Measurements from ENCODE around the gene ZNF513.
"Not testable (repeated sequence)": the region's sequence is repeated elsewhere in the genome, so short reads cannot be mapped to it uniquely, and the experiment has no call there.

ZNF513 gene, protein sequence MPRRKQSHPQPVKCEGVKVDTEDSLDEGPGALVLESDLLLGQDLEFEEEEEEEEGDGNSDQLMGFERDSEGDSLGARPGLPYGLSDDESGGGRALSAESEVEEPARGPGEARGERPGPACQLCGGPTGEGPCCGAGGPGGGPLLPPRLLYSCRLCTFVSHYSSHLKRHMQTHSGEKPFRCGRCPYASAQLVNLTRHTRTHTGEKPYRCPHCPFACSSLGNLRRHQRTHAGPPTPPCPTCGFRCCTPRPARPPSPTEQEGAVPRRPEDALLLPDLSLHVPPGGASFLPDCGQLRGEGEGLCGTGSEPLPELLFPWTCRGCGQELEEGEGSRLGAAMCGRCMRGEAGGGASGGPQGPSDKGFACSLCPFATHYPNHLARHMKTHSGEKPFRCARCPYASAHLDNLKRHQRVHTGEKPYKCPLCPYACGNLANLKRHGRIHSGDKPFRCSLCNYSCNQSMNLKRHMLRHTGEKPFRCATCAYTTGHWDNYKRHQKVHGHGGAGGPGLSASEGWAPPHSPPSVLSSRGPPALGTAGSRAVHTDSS

DNA sequence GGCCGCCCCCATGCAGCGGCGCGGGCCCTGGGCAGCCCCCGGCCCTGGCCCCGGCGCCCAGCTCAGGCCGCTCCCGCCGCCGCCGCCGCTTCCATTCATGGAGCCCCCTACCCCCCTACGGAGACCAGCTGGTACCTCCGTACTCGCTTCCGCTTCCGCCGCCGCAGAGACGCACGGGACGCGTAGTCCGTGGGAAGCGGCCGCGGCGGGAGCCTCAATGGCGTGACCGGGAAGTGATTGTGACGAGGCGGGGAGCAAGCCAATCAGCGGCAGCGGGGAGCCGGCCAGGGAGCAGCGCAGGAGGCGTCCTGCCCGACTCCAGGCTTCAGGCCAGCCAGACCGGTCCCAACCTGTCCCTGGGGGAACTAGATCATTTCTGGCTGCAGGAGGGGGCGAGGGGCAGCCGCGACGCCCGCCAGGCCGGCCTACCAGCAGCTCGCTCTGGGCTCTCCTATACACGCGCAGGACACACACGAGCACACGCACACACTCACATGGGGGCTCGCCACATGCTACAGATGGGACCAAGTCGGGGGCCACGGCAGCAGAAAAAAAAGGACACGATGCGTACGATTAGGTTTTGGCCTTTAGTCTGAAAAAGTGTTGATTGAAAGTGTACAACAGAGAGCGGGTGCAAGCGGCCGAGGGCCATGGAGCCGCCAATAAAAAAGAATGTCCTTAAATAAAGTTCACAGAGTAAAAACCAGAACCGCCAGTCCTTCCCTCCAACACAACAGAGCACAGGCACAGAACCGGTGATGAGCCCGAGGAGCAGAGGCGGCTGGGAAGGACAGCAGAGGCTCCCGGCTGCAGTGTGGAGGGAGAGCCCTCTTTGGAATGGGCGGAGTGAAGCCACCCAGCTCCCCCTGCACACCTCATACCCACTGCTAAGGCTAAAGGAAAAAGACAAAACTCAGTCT lies at the start of gene ZNF513:
Gene ZNF513 (minus strand): TSS at position 109 of the 920 bp plus-strand sequence. CDS start 208 bp downstream, outside the sequence.
- DNase-seq = peak; percentile 93

DNA sequence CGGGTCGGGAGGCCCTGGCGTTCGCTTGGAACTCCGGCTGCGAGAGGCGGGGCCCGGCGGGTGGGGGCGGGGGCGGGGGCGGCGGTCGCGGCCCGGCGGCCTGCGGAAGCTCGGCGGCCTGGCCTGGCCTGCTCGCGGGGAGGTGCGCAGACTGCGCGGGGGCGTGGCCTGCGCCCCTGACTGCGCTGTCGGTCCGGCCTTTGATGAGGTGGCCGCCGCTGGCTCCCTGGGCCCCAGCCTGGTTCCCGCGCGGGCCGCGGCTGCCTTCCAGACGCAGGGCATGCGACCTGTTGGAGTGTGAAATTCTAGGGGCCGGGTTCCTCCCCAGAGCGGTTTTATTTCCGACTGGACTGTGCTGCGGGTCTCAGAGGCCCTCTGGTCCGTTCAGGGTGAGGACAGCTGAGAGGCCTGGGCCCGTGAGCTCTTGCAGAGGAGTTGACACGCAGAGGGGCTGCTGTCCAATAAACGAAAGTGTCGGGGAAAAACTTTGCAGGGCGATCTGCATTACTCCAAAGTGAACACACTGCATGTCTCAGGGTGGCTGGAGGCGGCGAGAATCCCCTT lies 48.5 kb upstream of the ZNF513 start:
- DNase-seq = peak; percentile 84

DNA sequence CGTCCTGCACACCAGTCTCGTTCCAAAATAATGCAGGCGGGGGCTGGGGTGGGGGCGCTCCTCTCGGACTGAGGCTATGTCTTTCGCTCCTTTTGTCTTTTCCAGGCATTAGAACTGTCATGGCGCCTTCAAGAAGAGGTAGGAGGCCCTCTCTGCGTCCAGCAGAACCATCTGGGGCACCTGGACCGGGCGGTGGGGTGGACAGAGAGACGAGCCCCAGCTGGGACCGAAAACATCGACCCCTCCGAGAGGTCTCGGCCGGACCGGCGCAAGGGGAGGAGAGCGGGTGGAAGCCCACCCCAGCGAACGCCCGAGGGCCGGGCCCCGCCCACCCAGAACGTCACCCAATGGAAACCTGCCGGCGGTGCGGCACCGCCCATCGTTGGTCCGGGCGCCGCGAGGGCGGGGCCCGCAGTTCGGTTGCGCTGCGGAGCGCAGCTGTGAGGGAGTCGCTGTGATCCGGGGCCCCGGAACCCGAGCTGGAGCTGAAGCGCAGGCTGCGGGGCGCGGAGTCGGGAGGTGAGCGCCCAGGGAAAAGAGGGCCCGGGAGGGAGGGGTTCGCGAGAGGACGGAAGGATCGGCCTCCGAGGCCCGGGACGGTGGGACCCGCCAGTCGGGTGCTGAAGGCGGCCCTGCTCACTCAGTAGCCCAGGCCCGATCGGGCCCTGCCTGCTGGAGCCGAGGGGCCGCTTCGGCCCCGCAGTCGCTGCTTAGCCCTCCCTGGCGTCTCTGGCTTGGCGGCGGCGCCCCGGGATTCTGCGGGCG lies 47.9 kb upstream of the ZNF513 start, which contains the start of gene NRBP1:
Gene NRBP1 (plus strand): TSS at position 419 of the 765 bp plus-strand sequence. CDS start 4,643 bp downstream, outside the sequence.
- DNase-seq = peak; percentile 96

DNA sequence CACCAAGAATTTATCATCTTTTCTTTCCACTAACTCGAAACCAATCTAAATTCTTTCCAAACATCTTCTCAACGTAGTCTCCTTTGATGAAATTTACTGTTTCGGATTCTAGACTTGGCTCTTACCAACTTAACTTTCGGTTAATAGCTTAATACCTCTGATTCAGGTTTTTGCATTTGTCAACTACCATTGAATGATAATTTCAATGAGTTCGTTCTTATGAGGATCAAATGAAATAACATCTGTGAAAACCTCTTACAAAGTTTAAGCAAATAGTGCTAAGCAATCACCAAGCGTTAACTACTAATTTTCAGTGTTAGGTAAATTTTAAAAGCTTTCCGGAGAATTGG lies 47.3 kb upstream of the ZNF513 start:
- no peak for DNase-seq

DNA sequence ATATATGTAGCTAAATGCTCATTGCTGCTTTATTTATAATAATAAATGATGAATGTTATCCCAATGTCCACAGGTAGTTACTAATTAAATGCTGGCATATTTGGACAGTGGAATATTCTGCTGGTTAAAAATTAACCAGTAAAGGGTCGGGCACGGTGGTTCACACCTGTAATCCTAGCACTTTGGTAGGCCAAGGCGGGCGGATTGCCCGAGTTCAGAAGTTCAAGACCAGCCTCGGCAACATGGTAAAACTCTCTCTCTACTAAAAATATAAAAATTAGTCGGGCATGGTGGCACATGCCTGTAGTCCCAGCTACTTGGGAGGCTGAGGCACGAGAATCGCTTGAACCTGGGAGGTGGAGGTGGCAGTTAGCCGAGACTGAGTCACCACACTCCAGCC lies 44.5 kb upstream of the ZNF513 start:
- not testable (repeated sequence) for DNase-seq

DNA sequence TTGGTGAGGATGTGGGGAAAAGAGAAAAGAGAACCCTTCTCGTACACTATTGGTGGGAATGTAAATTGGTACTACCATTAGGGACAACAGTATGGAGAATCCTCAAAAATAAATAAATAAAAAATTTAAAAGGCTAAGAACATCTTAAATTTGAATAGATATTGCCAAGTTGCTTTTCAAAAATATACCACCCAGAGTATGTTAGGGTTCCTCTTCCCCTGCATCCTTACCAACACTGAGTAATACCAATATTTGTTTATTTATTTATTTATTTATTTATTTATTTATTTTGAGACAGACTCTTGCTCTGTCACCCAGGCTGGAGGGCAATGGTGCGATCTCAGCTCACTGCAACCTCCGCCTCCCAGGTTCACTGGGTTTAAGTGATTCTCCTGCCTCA lies 42.4 kb upstream of the ZNF513 start:
- no peak for DNase-seq

DNA sequence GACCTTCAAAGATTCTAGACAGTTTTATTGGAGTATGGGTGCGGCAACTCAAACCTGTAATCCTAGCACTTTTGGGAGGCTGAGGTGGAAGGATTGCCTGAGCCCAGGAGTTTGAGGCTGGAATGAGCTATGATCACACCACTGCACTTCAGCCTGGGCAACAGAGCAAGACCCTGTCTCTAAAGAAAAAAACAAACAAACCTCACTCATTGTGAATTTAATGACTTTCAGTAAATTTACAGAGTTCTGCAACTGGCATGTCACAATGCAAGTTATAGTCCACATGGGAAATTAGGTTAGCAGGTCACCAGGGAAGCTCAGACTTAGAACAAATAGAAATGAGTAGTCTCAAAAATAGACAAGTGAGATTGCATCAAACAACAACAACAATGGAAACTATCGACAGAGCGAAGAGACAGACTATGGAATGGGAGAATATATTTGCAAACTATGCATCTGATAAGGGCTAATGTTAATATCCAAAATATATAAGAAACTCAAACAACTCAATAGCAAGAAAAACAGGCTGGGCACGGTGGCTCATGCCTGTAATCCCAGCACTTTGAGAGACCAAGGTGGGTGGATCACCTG lies 41.2 kb upstream of the ZNF513 start:
- no peak for DNase-seq

DNA sequence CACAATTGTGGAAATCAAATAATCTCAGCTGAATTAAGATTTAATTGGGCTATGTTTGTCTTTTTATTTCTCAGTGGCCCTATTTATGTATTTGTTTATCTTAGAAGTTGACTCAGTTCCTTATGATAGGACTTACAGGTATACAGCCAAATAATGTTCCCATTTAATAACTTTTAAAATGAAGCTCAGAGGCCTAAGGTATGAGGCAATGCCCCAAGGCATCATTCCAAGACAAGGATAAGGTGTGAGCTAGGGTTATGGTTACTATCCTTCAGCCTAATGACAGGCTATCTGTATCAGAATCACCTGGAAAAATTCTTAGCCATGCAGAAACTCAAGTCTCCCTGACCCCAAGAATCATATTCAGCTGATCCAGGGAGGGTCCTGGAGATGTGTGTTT lies 40.5 kb upstream of the ZNF513 start:
- no peak for DNase-seq

DNA sequence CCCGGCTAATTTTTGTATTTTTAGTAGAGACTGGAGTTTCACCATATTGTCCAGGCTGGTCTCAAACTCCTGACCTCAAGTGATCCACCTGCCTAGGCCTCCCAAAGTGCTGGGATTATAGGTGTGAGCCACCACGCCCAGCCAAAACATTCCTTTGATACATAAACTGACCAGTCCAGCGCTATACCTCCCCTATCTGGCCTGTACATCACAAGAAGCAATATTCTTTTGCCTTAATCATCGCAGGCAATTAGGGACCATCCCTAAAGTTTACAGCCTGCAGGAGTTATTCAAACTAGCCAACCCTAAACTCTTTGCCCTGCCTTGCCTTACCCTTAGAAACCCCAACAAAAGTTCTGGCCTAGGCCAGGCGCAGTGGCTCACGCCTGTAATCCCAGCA lies 35.6 kb upstream of the ZNF513 start:
- no peak for DNase-seq

DNA sequence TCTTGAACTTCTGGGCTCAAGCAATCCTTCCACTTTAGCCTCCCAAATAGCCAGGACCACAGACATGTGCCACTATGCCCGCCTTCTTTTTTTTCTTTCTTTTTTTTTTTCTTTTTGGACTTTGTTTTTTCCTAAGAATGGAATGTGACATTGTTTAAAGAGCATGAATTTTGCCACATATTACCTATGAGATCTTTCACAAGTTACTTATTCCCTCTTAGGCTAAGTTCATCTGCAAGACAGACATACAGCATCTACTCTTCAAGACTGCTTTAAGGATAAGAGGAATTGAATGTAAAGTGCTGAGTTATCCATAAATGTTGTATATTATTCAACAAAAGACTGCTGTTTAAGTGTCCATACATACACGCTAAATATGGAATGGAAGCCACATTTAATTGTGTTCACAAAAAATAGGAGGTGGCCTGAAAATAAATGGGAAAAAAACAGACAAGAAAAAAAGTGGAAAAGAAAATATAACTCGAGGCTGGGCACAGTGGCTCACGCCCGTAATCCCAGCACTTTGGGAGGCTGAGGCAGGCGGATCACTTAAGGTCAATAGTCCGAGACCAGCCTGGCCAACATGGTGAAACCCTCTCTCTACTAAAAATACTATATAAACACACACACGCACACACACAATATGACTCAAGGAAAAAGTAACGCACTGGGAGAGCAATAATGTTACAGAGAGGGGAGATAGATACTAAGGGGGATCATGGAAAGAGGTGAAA lies 32.1 kb upstream of the ZNF513 start:
- DNase-seq = no peak

DNA sequence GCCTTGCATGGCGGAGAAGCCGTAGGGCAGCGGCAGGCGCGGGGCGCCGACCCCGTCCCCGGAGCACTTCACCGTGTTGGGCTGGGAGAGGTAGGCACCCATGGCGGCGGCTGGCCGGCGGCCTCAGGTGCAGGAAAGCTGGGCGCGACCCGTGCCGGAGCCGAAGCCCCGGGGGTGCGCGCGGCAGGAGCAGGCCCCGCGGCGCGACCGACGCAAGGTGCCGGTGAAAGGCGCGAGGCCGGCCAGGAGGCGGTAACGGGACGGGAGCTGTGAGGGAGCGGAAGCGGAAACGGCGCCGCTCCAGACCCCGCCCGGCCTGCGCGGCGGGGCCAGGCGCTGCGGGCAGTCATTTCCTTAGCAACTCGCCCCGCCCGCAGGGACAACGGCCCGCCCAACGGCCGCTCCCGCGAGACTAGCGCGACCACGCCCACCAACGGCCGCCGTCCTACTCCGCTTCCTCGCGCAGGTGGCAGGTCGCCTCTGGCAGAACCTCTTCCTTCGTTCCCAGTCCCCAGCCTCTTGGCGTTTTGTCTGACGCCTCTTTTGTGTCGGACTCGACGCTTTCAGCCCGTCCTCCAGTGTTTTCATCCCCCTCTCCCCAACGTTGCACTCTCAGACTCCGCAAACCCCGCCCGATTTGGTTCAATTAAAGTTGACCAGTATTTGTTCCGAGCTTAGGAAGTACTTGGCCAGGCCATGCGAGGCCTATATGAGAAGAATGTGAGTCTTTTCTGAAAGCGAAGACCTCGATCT lies 29.0 kb upstream of the ZNF513 start, which contains the start of gene PPM1G:
Gene PPM1G (minus strand): TSS at position 271 of the 753 bp plus-strand sequence. CDS start 169 bp downstream, at position 102.
- peak; percentile 99 for DNase-seq

DNA sequence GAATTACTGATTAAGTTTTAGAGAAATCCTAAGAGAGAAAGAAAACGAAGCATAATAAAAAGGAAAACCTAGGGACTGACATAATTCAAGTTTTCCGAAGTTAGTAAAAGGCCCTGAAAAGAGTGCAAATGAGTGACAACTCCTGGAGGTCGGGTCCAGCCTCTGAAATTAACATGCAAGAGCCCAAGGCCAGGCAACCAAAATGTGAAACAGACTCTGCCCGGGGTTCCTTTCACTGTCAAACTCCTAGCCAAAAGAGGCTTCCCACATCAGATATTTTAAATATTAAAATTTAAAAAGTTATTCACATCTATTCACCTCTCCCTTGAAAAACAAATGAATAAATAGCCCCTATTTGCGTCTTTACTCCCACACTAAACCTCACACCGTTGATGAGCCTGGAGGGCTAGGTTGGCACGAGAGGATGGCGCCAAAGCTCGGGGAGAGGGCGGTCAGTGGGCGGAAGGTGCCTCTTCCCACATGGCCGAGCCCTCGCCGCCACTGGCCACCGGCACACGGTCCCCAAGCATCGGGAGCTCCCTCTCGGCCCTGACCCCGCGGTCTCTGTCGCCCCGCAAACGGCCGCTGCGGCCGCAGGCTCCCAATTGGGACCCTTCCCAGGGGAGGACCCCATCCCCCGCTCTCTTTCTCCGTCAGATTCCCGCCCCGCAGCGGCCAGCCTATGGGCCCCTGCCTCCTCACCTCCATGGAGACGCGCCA lies 28.2 kb upstream of the ZNF513 start:
- peak; percentile 52 for DNase-seq

DNA sequence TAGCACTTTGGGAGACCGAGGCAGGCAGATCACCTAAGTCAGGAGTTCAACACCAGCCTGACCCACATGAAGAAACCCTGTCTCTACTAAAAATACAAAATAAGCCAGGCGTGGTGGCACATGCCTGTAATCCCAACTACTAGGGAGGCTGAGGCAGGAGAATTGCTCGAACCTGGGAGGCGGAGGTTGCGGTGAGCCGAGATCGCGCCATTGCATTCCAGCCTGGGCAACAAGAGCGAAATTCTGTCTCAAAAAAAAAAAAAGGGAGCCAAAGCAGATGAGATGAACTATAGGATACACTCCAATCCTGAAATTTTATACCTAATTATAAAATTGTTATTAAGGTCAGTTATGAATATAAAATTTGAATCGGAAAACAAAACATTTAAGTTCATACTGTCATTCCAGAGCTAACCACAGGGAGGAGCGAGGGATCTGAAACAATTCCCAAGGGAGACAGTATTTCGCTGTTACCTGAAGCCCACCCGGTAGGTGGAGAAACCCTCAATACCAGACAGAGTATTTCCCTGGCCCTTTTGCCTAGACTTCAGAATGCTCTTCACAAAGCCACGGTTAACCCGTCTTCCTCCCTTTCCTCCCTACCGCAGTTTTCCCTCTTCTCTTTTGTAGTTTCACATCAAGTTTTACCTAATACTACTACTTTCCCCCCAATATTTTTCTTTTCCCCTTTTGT lies 27.4 kb upstream of the ZNF513 start:
- no peak for DNase-seq

DNA sequence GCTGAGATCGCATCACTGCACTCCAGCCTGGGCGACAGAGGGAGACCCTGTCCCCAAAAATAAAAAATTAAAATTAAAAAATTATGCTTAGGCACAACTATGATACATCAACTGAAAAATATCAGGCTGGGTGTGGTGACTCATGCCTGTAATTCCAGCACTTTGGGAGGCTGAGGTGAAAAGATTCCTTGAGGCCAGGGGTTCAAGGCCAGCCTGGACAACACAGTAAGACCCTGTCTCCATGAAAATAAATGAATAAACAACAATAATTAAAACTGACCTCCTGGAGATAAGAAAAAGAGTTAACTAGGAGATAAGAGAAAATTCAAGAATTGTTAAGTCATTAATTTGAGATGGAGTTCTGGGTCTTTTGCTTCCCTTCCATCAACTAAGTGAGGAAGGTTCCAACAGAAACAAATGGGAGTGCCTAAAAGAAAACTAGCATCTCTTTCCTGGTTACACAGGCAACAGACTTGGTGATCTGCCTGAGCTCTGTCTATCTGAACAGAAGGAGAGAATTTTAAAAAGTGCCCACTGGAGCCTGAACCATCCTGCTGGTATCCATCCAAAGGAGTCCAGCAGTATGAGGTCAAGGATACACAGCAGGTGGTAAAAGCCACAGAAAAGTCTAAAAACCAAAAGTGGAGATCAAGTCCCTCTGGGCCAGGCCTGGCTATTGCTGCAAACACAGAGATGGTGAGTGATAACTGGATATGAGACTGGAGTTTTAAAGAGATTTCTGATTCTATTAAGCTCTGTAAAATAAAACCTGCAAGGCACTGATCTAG lies 20.0 kb upstream of the ZNF513 start:
- no peak for DNase-seq

DNA sequence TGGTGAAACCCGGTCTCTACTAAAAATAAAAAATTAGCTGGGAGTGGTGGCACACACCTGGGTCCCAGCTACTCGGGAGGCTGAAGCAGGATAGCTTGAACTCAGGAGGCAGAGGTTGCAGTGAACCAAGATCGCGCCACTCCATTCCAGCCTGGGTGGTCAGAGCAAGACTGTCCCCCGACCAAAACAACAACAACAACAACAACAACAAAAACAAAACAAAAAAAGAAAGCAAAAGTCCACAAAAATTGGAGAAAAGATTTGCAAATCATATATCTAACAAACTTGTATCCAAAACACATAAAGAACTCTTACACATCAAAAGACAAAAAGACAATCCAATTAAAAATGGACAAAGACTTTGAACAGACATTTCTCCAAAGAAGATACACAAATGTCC lies 18.4 kb upstream of the ZNF513 start:
- no peak for DNase-seq

DNA sequence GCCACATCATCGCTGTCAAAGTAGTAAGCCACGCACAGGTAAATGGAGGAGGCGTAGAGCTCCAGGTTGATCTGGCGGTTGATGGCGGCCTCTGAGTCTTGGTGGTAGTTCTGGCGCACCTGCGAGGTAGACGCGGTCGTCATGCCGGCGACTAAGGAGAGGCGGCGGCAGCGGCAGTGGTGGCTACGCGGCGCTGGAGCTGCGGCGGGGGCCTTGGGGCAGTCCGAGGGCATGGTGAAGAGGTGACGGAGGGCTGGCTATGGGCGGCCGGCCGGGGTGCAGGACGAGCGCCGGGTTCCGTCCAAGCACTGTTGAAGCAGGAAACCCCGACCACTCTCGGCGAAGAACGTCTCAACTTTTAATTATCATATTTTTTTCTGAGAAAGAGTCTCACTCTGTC lies 12.7 kb upstream of the ZNF513 start:
- DNase-seq = no peak

DNA sequence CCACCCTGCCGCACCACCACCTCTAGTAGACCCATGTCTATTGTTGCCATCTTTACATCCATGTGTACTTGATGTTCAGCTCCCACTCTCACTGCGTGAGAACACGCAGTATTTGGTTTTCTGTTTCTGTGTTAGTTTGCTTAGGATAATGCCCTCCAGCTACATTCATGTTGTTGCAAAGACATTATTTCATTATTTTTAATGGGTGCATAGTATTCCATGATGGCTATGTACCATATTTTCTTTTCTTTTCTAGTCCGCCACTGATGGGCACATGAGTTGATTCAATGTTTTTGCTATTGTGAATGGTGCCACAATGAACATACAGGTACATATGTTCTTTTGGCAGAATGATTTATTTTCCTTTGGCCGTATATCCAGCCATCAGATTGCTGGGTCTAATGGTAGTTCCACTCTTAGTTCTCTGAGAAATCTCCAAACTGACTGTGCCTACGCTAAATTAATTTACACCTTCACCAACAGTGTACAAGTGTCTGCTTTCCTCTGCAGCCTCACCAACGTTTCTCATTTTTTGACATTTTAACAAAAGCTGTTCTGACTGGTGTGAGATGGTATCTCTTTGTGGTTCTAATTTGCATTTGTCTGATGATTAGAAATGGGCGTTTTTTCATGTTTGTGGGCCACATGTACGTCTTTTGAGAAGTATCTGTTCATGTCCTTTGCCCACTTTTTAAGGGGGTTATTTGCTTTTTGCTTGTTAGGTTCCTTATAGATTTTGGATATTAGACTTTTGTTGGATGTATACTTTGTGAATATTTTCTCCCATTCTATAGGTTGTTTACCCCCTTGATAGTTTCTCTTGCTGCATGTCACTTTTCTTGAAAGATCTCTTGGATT lies 10.5 kb upstream of the ZNF513 start:
- no peak for DNase-seq
